HG03280 (cell line): ENCODE measurements around the gene AKAP6.

Experiments
- ATAC-seq: cut with Tn5 transposase; IDR thresholded peaks from one replicate; pipeline ENCODE4 v1.9.1; 2021; ENCODE audit warnings: mild to moderate bottlenecking, moderate library complexity; ENCODE audit not compliant: unreplicated experiment

The AKAP6 gene

GRCh38 chr14:32607399-32607798 lies 278.3 kb downstream of the AKAP6 start:
- ATAC-seq = no peak

- no peak for ATAC-seq
Measured at GRCh38 chr14:32608857-32609256, 279.8 kb downstream of the AKAP6 start.

- ATAC-seq = no peak
Measured at GRCh38 chr14:32609388-32609787, 280.3 kb downstream of the AKAP6 start.

GRCh38 chr14:32611752-32612151 lies 282.7 kb downstream of the AKAP6 start:
- ATAC-seq = no peak

- ATAC-seq = no peak
Measured at GRCh38 chr14:32618991-32619390, 289.9 kb downstream of the AKAP6 start.

- ATAC-seq = no peak
Measured at GRCh38 chr14:32620303-32620702, 291.2 kb downstream of the AKAP6 start.

- no peak for ATAC-seq
Measured at GRCh38 chr14:32620724-32621123, 291.6 kb downstream of the AKAP6 start.

GRCh38 chr14:32621585-32621984 lies 292.5 kb downstream of the AKAP6 start:
- no peak for ATAC-seq

- ATAC-seq = peak; percentile 57
Measured at GRCh38 chr14:32622742-32623141, 293.6 kb downstream of the AKAP6 start.

- no peak for ATAC-seq
Measured at GRCh38 chr14:32623300-32624093, 294.4 kb downstream of the AKAP6 start.

GRCh38 chr14:32625211-32625610 lies 296.1 kb downstream of the AKAP6 start:
- no peak for ATAC-seq

GRCh38 chr14:32627545-32628298 lies 298.6 kb downstream of the AKAP6 start:
- no peak for ATAC-seq

GRCh38 chr14:32629236-32629635 lies 300.1 kb downstream of the AKAP6 start:
- ATAC-seq = no peak

- no peak for ATAC-seq
Measured at GRCh38 chr14:32630701-32631100, 301.6 kb downstream of the AKAP6 start.

GRCh38 chr14:32633224-32633859 lies 304.2 kb downstream of the AKAP6 start:
- no peak for ATAC-seq

- ATAC-seq = no peak
Measured at GRCh38 chr14:32633930-32634329, 304.8 kb downstream of the AKAP6 start.

- ATAC-seq = no peak
Measured at GRCh38 chr14:32635061-32635719, 306.1 kb downstream of the AKAP6 start.

GRCh38 chr14:32637582-32637981 lies 308.5 kb downstream of the AKAP6 start:
- no peak for ATAC-seq

GRCh38 chr14:32639208-32639607 lies 310.1 kb downstream of the AKAP6 start:
- ATAC-seq = no peak

GRCh38 chr14:32645551-32645950 lies 316.5 kb downstream of the AKAP6 start:
- ATAC-seq = no peak

GRCh38 chr14:32648434-32648833 lies 319.3 kb downstream of the AKAP6 start:
- no peak for ATAC-seq
